ENCODE results near the gene STOX2.

Gene STOX2

DNA sequence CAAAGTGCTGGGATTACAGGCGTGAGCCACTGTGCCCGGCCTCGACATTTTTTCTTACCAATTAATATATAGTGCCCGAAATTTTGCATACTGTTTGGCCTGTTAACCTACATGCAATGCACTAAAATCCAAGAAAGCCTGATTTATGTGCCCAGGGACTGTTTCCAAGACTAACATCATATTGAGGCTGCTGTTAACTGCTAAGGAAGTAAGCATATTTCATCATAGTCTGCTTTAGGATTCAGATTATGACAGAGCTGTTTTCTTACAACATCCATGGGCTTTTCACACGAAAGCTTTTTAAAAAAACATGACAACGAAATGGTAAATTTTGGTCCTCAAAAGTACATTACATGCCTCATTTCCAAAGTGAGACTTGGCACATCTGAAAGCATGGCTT, 84.4 kb downstream of the STOX2 start:
- ChIA-PET POLR2A (no interaction called here), CTCF (no interaction called here)
- H3K4me3 ChIP-seq (ENCODE audit: low read depth, low read length): no peak overlapping the region

GRCh38 chr4:183989931-183990330, 84.8 kb downstream of the STOX2 start:
- ChIA-PET POLR2A (no interaction called here), CTCF (no interaction called here)
- no peak overlapping the region for H3K4me3 ChIP-seq (ENCODE audit: low read depth, low read length)
- TF ChIP-seq, protein P1, sequence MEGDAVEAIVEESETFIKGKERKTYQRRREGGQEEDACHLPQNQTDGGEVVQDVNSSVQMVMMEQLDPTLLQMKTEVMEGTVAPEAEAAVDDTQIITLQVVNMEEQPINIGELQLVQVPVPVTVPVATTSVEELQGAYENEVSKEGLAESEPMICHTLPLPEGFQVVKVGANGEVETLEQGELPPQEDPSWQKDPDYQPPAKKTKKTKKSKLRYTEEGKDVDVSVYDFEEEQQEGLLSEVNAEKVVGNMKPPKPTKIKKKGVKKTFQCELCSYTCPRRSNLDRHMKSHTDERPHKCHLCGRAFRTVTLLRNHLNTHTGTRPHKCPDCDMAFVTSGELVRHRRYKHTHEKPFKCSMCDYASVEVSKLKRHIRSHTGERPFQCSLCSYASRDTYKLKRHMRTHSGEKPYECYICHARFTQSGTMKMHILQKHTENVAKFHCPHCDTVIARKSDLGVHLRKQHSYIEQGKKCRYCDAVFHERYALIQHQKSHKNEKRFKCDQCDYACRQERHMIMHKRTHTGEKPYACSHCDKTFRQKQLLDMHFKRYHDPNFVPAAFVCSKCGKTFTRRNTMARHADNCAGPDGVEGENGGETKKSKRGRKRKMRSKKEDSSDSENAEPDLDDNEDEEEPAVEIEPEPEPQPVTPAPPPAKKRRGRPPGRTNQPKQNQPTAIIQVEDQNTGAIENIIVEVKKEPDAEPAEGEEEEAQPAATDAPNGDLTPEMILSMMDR (IDR thresholded peaks at IDR 0.05; ENCODE audit: insufficient read depth, low read length, missing control alignments): no peak
- no peak for DNase-seq (ENCODE audit: low read depth, low spot score)

More for the DNA sequence above, 84.4 kb downstream of the STOX2 start:
- TF ChIP-seq, protein P1 (IDR thresholded peaks at IDR 0.05; ENCODE audit: insufficient read depth, low read length, missing control alignments): no peak
- peak; percentile 19 for DNase-seq (ENCODE audit: low read depth, low spot score)

GRCh38 chr4:183993676-183994075, 88.6 kb downstream of the STOX2 start:
- ChIA-PET CTCF (no interaction called here), POLR2A (no interaction called here)
- no peak for DNase-seq (ENCODE audit: low read depth, low spot score)
- H3K4me3 ChIP-seq (ENCODE audit: low read depth, low read length): no peak overlapping the region
- TF ChIP-seq, protein P1 (IDR thresholded peaks at IDR 0.05; ENCODE audit: insufficient read depth, low read length, missing control alignments): no peak

DNA sequence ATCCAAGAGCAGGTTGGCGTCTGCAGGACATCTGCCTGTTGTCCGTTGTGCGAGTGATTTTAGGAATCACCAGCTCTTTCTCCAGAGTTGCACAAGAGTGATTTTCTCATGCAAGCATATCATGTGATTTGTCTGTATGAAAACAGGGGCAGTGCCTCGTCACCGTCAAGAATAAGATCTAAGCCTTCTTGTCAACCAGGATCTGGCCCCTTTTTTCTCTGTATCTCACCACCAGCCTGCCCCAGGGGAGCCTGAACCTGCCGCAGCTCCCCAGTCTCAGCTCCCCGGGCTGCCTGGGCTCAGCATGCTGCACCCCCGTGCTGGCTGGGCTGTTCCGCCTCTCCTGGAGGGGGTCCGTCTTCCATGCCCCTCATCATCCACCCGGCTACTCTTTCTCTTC, 90.5 kb downstream of the STOX2 start:
- TF ChIP-seq, protein P1 (IDR thresholded peaks at IDR 0.05; ENCODE audit: insufficient read depth, low read length, missing control alignments): no peak
- ChIA-PET POLR2A (no interaction called here), CTCF (no interaction called here)
- no peak overlapping the region for H3K4me3 ChIP-seq (ENCODE audit: low read depth, low read length)
- no peak for DNase-seq (ENCODE audit: low read depth, low spot score)

DNA sequence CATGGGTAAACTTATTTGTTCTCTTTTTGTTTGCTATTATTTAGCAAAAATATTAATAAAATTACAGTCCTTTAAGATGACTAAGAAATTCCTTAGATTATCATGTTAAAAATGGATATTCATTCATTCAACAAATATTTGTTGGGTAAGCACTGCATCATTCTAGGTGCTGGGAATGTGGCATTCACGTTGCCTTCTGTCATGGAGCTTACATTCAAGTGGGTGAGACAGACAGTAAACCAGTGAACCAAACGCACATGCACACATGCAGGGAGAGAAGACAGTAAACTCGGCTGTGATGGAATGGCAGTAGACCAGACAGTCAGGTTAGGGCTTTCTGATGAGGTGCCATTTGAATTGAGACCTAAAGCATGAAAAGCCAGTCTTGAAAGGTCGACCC, 91.8 kb downstream of the STOX2 start:
- H3K4me3 ChIP-seq (ENCODE audit: low read depth, low read length): no peak overlapping the region
- TF ChIP-seq, protein P1 (IDR thresholded peaks at IDR 0.05; ENCODE audit: insufficient read depth, low read length, missing control alignments): no peak
- DNase-seq (ENCODE audit: low read depth, low spot score): peak; percentile 42
- ChIA-PET POLR2A (no interaction called here), CTCF (no interaction called here)

GRCh38 chr4:183999435-183999834, 94.3 kb downstream of the STOX2 start:
- TF ChIP-seq, protein P1 (IDR thresholded peaks at IDR 0.05; ENCODE audit: insufficient read depth, low read length, missing control alignments): no peak
- ChIA-PET POLR2A (no interaction called here), CTCF (no interaction called here)
- no peak overlapping the region for H3K4me3 ChIP-seq (ENCODE audit: low read depth, low read length)
- no peak for DNase-seq (ENCODE audit: low read depth, low spot score)

Measured in AG04449 (cell line).